AML-193 (cell line): Measurements from ENCODE around the gene GNAT2.
"Not testable (repeated sequence)": the region's sequence is repeated elsewhere in the genome, so short reads cannot be mapped to it uniquely, and the experiment has no call there.

Source experiments
- DNase-seq, 2 experiments: peaks; one replicate each; lab custom pipeline; 2025; lab: John Stamatoyannopoulos, UW

GNAT2 gene

DNA sequence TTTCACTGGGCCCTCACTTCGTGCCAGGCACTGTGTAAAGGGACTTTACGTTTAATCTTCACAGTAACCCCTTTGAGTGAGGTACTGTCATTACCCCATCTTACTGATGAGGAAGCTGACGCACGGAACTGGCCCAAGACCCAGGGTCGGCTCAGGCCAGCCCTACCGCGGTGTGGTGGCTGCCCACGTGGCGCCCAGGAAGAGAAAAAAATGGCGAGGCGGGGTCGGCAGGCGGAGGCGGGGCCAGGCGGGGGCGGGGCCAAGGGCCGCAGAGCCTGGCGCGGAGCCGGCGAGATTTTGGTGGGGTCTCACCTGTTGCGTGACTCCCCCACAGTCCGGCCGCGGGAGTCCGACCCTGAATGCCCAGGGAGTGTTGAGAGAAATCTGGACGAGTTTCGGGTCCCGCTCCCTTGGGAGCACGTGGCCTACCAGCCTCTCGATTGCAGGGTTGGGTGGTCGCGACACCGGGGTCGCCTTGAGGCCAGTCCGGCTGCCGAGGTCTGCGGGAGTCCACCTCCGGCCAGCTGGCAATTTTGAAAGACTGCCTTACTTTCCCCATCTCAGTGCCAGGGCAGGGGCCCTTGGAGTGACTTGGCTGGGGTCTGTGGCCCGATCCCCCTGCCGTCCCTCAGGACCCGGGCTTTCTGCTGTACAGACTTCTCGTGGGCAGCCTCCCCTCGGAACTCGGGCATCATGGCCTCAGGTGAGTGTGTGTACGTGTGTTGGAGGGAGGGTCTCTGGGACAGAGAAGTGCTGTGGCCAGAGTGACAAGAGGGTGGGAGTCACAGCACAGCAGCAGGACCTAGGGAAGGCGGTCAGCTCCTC is at the start of gene GNAT2, which contains the start of gene AMPD2:
Gene GNAT2, minus strand, starts transcription at position 41 of the 825 bp plus-strand sequence. CDS start 6,746 bp downstream, outside the sequence.
Gene AMPD2, plus strand, starts transcription at position 262 of the 825 bp plus-strand sequence. CDS start 1,339 bp downstream, outside the sequence.
- peak; percentile 83 for DNase-seq

DNA sequence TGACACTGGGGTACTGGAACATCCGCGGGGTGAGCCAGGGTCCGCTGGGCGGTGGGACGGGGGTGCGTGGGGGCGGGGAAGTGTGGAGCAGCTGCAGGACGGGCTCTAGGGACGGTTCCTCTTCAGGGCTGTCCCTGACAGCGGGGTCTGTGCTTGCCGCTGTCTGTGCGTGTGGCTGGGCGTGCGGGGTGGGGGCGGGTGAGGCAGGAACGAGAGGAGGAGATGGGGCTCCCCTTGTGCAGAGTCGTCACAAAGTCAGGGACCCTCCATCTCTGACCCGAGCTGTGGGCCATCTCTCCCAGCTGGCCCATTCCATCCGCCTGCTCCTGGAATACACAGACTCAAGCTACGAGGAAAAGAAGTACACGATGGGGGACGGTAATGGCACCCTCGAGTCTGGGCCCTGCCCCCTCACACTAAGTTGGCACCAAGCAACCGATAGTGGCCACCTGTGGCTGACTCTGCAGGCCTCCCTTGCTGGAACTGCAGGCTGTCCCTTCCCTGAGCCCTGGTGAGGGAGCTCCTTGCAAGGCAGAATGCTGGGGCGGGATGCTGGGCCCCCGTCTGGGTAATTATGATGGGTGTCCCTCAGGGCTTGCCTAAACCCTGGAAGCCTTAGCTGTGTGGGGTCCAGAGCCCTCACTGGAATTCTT is 48.8 kb upstream of the GNAT2 start:
- no peak for DNase-seq

DNA sequence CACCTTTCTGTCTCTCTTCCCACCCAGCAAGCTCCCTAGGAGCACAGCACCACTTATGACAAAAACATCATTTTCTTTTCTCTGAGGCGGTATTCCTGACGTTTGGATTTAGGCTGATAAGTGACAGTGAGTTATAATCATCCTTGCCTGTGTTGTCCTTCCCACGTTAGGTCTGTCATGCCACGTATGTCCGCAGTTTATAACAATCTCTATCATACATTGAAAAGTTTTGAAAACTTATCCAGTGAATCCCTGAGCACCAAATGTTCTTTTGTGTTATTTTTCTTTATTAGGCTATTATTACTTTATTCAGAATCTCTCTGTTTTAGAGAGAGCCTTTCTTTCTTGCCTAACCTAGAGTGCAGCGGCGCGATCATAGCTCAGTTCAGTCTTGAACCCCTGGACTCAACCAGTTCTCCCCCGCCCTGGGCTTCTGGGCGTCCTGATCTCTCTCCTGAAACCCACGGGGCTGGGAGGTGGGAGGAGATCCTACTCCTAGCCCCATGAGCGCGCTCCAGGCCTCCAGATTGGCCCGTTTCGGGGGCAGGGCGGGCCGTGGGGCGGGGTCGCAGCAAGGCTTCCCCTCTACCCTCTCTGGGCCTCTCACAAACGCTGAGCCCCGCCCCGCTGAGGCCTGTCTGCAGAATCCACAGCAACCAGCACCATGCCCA is 48.2 kb upstream of the GNAT2 start, which contains the start of gene GSTM2:
Gene GSTM2, plus strand, starts transcription at position 606 of the 671 bp plus-strand sequence. Its CDS starts 59 bp downstream, at position 665.
- DNase-seq, result peak; percentile 78 to 83

DNA sequence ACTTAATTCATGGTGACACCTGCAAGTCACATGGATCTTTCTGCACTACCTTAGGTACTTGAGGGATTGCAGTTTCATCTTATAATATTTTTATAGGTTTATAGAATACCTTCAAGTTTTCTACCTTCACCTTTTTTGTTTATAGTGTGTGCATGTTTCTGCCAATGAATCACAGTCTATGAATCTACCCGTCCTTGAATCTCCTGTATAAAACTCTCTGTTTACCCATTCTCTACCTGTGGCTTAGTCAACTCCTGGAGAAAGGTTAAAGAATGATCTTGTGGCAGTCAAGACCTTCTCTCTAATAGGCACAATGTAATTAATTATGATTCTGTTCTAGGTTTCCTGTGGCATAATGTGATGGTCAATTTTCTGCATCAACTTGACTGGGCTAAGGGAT is 45.3 kb upstream of the GNAT2 start:
- DNase-seq, result no peak

DNA sequence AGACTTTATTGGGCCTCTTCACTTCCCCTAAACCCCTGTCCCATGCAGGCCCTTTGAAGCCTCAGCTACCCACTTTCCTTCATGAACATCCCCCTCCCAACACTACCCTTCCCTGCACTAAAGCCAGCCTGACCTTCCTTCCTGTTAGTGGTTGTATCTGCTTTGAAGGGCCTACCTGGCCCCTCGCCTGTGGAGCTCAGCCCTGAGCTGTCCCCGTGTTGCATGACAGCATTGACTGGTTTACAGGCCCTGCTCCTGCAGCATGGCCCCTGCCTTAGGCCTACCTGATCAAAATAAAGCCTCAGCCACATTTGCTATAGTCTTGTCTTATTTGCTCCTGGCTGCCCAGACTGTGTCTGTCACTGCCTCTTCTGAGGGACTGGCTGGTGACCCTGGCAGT is 42.0 kb upstream of the GNAT2 start:
- no peak for DNase-seq

DNA sequence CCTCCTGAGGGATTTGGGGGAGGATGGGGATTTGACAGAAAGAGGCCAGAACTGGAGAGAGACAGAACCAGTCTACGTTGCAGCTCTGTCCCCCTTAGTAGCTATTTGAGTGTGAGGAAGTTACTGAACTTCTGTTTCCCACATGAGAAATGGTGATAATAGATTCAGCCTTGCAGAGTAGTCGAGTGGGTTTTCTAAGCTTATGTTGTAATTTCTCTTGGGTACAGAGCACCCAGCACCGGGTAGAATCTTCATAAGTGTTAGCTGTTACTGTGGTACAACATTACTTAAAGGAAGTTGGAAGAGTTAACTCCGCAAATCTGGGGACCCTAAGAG is 41.2 kb upstream of the GNAT2 start:
- DNase-seq, result not testable (repeated sequence)

DNA sequence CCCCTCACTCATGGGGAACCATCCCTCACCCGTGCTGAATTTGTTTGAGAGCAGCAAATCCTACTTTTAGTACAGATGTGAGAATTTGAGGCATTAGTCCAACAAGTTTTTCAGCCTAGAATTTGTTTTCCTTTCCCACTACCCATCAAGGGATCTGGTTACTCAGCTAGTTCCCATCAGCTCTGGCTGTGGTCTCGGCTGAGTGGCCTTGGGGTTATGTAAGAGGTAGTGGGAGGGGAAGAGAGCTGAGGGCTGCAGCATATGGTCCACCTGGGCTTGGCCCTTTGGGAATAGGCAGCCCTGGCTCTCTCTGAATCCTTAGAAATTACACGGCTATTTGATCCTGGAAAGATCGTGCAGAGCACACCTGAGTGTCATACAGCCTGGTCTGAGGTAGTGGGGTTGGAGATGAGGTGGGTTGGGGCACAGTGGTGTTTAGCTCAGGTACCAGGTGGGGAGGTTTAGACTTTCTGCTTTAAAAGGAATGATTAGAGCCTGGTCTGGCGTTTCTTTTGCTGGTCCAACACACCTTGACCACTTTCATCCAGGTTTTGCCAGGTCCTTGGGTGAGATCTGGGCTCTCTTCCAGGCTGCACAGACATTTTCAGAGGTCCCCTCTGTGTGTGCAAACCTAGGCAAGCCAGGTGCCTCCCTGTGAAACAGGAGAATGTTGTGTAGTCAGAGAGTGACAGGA is 40.7 kb upstream of the GNAT2 start:
- DNase-seq, result no peak

DNA sequence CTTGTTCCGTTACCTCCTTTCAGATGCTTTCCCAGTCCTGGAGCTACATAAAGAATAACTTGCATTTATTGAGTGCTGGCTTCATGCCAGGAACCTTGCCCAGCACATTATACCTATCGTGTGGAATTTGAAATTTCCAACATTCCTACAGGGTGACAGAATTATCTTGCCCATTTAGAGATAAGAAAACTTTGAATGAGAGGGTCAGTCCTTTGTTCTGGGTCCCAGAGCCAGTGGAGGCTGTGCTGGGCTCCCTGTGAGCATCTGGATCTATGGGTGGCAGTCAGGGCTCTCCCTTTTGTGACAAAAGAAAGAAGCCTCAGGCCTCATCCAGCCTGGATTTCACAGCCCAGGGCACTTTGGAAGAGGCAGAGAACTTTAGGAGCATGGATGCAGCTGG is 39.7 kb upstream of the GNAT2 start:
- DNase-seq, result no peak

DNA sequence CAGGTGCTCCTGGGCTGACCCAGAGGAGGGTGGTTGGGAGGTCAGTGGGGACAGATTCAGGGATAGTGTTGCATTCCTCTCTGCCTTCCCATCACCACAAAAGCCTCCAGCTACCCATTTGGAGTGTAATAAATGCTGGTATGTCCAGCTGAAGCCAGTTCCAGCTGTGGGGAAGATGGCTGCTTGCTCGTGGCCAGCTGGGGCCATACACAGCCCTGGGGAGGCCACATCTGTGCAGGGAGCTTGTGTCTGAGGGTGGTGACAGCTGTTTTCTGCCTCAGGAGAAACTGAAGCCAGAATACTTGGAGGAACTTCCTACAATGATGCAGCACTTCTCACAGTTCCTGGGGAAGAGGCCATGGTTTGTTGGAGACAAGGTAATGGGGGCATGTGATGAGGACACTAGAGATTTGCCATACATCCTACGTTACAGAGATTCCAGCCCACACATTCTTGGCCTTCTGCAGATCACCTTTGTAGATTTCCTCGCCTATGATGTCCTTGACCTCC is 39.2 kb upstream of the GNAT2 start:
- DNase-seq, result no peak

DNA sequence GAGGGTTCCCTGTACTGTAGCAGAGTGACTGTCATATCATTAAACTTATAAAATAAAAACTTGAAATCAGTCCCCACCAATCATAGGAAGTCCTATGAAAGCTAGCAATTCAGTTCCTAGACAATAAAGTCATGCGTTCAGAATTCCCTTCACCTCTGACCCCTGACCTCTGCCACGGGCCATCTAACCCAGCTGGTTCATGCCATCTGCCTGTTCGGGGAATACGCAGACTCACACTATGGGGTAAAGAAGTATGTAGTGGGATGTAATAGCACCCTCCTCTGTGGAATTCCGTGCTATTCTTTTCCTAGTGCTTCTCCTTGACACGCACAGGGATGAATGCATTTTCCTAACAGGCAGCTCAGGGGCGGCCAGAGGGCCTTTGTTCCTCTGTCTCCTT is 38.6 kb upstream of the GNAT2 start:
- DNase-seq, result no peak

DNA sequence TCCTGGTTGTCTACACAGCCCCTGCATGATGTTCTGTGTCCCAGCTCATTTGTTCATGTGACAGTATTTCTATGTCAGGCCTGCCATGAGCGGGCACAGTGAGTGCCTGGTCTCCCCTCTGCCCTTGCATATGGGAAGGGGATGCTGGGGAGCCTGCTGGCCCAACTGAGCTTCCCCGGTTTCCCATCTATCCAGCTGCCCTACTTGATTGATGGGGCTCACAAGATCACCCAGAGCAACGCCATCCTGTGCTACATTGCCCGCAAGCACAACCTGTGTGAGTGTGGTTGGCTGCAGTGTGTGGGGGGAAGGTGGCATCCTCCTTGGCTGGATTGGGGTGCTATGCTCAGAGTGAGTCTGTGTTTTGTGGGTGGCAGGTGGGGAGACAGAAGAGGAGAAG is 38.0 kb upstream of the GNAT2 start:
- no peak for DNase-seq

DNA sequence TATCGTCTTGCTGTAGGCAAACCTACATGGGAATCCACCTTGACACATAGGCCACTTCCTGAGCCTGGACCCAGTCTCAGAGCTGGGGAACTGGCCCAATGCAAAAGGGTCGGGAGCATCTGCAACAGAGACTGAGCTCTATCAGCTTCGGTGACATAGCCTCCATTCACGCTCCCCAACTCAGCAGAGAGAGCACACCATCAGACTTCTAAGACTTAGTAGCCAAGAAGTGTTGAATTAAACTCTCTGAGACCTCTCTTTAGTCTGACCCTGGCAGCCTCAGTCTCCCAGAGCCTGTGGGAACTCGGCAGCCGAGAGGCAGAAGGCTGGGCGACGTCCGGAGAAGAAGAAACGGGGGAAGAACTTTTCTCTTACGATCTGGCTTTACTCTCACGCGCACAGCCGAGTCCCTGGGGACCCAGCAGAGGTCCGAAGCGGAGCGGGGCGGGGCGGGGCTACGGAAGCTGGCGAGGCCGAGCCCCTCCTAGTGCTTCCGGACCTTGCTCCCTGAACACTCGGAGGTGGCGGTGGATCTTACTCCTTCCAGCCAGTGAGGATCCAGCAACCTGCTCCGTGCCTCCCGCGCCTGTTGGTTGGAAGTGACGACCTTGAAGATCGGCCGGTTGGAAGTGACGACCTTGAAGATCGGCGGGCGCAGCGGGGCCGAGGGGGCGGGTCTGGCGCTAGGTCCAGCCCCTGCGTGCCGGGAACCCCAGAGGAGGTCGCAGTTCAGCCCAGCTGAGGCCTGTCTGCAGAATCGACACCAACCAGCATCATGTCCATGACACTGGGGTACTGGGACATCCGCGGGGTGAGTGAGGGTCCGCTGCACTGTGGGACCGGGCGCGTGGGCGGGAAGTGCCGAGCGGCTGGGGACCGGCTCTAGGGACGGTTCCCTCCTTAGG is 36.5 kb upstream of the GNAT2 start, which contains the start of gene GSTM4:
Gene GSTM4, plus strand, starts transcription at position 485 of the 905 bp plus-strand sequence. Its CDS starts 291 bp downstream, at position 776.
- DNase-seq, result peak; percentile 52 to 58

DNA sequence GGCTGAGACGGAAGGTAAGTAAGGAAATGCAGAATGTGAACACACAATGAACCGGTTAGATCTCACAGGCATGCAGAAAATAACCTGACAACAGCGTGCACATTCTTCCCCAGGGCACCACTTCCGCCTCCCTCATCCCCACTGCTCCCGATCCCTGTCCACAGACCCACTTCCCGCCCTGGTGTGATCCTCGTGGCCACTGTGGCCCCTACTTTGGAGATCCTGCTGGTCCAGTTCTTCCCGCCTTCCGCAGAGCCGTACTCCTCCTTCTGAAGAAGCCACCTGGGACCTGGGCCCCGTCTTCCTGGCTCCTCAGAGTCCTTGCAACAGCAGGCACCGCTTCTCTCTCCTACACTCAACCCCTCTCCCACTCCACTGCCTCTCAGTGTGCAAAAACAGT is 35.1 kb upstream of the GNAT2 start:
- no peak for DNase-seq

DNA sequence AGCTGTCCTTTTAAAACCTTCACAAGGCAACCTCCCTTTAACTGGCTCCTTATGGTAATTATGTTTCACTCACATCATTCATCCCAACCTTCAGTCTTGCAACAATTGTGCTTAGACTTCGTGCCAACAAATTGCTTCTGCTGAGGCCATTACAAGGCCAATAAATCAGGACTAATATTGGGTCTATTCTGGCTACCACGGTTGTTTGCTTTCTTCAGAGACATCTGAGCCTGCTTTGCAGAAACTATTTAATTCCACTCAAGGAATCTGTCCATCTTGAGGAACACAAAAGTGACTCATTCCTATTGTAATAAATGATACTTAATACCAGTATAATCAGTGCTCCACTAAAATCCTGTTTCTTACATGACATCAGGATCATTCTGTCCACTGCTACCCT is 33.9 kb upstream of the GNAT2 start:
- DNase-seq, result no peak

DNA sequence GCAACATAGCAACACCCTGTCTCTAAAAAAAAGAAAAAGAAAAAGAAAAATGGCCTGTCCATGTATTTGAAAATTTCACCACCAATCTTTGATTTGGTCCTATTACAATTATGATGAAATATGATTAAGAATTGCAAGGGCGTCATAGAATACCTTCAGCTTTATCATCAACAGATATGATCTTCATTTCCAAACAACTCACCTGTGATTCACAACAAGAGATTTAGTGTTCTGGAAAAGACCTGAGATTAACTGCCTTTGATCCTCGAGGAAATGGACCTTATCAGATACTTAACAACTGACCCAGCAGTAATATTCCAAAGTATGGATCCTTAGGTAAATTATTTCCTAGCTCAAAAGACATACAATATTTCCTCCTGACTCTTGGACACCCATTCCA is 33.0 kb upstream of the GNAT2 start:
- DNase-seq, result no peak

DNA sequence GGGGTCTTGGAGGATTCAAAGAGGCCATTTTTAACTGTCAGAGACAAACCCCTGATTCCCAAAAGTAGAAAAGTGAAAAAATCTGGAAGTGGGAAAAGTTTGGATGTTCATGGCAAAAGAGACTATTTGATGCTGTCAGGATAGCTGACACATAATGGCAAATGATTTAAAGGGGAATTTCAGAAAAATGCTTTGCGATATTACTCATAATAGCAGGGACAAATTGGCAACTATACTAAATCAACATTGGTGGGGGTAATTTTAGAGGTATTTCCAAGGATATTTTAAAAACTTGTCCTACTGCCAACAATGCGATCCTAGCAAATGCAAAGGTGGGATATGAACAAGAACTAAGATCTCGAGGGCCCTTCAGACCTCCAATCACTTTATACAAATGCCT is 31.2 kb upstream of the GNAT2 start:
- no peak for DNase-seq

DNA sequence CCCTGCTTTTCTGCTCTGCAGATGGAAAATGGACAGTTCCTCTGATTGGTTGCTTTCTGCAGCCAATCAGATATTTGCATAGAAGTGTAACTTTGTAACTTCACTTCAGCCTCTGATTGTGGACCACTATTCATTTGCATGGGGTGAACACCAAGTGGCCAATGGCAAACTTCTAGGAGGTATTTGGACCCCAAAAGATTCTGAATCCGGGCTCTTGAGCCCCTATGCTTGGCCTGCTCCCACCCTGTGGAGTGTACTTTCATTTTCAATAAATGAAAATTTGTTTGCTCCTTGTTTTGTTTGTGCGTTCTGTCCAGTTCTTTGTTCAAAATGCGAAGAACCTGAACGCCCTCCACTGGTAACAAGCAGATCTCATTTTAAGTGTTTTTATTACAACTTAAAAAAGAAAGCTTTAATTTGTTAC is 30.1 kb upstream of the GNAT2 start:
- DNase-seq, result peak; percentile 39 to 44

DNA sequence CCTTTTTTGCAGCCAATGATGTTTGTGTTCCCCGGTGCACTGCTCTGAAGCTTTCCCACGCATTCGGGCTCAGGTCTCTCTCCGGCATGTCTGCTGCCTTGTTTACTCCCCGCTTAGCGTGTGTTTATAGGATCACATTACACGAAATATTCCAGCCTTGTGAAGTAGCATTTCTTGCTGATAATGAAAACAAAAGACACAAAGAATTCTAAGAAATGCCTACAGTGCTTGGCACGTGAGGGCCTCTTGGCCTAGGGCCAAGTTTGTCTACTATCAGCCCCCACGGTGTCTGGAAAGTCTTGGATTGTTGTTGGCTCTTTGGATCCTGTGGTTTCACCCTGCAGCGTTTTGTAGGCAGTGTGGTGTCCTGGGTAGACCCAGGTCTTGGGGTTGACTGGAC is 25.3 kb upstream of the GNAT2 start:
- DNase-seq, result no peak

DNA sequence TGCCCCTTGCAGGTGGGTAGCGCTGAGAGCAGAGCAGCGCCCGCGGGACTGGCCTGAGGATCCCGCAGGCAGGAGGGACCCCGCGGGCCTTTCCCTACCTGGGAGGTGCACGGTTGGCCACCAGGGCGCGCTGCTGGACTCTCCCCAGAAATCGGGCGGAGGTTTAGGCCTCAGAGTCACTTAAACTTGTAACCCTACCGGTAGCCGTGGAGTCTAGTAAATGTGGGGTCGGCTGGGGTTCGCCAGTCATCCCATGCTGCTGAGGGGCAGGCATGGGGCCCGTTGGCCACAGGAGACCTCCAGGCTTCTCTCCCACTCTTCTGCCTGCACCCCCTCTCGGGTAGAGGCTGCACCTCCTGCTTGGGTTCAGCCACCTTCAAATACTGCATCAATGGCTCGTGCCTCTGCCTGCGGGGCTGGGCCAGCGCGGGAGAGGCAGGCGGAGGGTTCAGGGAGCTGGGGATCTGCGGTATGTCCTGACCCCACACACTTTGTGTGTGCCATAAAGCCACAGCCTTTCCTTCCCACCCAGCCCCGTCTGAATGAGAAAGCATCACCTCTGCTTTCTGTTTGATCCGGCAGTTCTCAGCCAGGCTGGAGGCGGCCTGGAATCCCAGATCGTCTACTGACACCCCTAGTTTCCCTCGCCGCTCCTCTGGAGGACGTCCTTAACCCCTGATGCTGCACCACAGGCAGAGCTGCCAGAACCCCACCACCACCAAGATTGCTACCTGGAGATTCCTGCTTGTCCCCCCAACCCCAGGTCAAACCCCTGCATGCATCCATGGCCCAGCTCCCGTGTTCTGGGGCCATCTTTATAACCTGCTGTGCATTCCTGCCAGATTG is 24.2 kb upstream of the GNAT2 start:
- peak; percentile 30 to 55 for DNase-seq

DNA sequence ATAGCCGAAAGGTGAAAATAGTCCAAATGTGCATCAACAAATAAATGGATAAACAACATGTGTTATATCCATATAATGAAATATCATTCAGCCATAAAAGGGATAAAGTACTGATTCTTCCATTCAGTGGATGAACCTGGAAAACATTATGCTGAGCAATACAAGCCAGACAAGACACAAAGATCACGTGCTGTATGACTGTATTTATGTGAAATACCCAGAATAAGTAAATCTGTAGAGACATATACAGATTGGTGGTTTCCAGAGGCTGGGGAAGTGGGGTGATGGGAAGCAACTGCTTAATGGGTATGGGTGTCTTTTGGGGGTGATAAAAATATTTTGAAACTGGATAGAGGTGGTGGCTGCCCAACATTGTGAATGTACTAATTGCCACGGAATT is 23.2 kb upstream of the GNAT2 start:
- DNase-seq, result no peak
